Metanephros (tissue), 1 donor: Measurements from ENCODE around the gene TRAT1. TPM values are rescaled to one million over a fixed set of nuclear protein-coding genes. Genes with fewer than 3 reads are reported as not detected.

ENCODE experiments used
- total RNA-seq: library from RNA; depleted of rRNA; stranded (reverse); fragments of >200 nt; gene quantifications from one replicate; pipeline ENCODE4 v1.2.3, GENCODE V29; 2014

Gene TRAT1
- total RNA-seq: 0.12 TPM

GRCh38 chr3:108822123-108822897 lies at the start of gene TRAT1:
TSS of gene TRAT1 (plus strand) at chr3:108822786. CDS start at chr3:108822928, 142 bp downstream.

Other genes starting within 250 kb of the TRAT1 start
- gene CIP2A, start 233.3 kb upstream of the TRAT1 start, total RNA-seq: 16.7 TPM
- 25.9 TPM for gene DZIP3, start 233.1 kb upstream of the TRAT1 start, total RNA-seq
- gene RETNLB, start 65.4 kb upstream of the TRAT1 start, total RNA-seq: not detected
- gene GUCA1C, start 131.1 kb downstream of the TRAT1 start, total RNA-seq: not detected